GF-D8 (cell line): ENCODE data around the gene ZNF865.
"Not testable (repeated sequence)": the region's sequence is repeated elsewhere in the genome, so short reads cannot be mapped to it uniquely, and the experiment has no call there.

Experiments
- DNase-seq: peaks from one replicate; lab custom pipeline; 2025; lab: John Stamatoyannopoulos, UW

ZNF865 gene

DNA sequence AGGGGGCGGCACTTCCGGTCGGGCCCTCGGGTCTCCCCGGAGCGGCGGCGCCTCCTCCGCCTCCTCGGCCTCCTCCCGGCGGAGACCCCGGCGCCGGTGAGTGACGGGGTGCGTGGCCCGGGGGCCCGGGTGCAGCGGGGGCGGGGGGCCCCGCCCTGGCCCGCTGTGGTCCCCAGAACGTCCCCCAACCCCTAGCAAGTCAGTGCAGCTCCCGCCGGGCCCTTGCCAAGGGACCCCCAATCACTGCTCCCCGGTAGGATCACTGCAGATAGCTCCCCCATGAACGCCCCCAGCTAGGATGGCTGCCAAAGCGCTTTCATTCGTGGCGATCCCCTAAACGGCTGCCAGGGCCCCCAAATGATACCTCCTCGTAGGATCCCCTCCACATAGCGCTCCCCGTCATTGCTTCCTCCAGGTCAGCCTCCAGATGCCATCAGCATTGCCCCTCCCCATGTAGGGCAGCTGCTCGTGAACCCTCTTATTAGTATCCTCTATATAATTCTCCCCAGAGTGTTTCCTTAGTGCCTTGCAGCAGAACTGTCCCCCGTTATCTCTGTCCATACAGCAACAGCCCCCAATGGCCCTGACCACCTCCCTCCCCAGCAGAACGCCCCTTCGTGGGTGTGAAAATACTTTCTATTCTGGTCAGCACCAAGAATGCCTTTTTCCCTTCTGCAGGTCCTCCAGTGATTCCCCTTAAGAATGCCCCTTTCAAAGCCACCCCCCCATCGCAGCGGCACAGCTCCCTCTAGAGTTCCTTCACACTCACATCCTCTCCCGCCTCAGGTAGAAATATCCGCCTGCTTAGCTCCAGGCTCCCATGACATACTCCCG lies at the start of gene ZNF865:
ZNF865 (plus strand) TSS at position 11 of the 834 bp plus-strand sequence. CDS start 7,972 bp downstream, outside the sequence.
- DNase-seq, result peak; percentile 47

DNA sequence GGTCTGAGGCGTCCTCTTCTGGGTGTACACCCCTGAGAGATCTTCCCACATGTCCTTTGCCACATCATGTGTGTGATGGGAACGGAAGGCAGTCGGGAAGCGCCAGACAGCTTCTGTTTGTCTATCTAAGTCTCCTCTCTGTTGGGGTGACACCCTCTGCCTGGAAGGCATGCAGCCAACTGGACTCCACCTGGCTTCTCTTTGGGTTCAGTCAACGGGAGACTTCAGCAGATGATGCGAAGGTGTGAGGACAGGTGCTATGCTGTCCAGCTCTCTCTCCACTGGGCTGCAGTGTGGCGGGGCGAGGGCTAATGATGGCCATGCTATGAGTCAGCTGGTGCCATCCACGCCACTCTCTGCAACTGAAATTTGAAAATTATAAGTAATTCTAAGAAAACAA lies 45.8 kb upstream of the ZNF865 start:
- DNase-seq, result no peak

DNA sequence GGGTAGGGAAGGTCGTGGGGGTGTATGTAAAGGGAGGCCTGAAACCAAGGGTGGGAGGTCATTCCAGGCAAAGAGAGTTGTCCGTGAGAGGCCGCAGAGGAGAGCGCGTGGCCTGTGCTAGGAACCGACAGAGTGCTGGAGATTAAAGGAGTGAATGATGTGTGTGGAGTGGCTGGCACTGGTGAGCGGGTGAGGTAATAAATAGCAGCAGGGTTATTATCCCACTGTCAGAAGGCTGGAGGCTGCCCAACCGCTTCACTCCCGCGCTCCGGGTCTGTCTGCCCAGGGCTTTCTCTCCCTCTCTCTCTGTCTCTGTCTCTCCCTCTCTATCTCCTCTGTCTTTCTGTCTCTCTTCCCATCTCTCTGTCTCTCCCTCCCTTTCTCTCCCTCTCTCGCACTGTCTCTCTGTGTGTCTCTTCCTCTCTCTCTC lies 42.2 kb upstream of the ZNF865 start:
- DNase-seq, result no peak

DNA sequence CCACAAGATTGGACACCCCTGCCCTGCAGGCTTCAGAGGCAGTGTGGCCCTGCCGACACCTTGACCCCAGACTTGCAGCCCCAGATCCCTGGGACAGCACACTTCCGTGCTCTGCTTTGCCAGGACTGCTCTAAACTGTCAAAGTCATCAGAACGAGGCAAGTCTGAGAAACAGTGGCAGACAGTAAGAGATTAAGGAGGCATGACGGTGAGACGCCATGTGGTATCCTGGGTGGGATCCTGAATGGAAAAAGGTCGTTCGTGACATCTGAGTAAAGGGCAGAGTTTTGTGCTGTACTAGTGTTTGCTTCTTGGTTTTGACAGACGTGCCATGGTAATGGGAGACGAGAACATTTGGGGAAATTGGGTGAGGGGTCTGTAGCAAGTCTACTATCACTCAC lies 38.6 kb upstream of the ZNF865 start:
- DNase-seq, result no peak

DNA sequence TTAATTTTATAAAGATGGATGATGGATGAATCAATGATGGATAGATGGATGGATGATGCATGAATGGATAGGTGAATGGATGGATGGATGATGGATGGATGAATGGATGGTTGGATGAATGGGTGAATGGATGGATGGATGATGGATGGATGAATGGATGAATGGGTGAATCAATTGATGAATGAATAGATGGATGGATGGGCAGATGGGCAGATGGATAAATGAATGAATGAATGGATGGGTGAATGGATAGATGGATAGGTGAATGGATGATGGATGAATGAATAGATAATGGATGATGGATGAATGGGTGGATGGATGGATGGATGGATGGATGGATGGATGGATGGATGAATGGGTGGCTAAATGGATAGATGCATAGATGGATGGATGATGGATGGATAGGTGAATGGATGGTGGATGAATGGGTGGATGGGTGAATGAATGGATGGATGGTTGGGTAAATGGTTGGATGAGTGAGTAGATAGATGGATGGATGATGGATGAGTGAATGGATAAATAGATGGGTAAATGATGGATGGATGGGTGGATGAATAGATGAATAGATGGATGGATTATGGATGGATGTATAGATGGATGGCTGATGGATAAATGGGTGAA lies 37.6 kb upstream of the ZNF865 start:
- DNase-seq, result no peak

DNA sequence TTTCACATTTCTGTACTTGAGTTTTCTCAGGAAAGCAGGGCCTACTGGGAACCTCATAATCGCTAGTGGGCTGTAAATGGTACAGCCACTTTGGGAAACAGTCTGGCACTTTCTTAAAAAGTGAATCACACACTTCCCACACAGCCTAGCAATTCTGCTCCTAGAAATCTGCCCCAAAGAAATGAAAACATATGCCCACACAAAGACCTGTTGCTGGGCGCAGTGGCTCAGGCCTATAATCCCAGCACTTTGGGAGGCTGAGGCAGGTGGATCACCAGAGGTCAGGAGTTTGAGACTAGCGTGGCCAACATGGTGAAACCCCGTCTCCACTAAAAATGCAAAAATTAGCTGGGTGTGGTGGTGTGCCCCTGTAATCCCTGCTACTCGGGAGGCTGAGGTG lies 36.0 kb upstream of the ZNF865 start:
- DNase-seq, result not testable (repeated sequence)

DNA sequence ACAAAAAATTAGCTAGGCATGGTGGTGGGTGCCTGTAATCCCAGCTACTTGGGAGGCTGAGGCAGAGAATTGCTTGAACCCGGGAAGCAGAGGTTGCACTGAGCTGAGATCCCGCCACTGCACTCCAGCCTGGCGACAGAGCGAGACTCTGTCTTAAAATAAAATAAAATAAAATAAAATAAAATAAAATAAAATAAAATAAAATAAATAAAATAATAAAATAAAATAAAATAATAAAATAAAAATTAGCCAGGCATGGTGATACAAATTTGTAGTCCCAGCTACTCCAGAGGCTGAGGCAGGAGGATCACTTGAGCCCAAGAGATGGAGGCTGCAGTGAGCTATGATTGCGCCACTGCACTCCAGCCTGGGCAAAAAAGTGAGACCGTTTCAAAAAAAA lies 31.5 kb upstream of the ZNF865 start:
- DNase-seq, result not testable (repeated sequence)

DNA sequence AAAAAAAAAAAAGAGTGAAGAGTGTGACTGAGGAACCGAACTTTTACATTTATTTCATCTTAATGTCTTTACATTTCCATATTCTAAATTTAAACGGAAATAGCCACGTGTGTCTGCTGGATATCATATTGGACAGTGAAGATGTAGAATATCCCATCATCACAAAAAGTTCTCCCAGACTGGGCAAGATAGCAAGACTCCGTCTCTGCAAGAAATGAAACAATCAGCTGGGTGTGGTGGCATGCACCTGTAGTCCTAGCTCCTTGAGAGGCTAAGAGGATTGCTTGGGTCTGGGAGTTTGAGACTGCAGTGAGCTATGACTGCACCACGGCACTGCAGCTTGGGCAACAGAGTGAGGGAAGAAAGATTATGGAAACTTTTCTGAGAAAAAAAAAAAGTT lies 28.7 kb upstream of the ZNF865 start:
- no peak for DNase-seq

DNA sequence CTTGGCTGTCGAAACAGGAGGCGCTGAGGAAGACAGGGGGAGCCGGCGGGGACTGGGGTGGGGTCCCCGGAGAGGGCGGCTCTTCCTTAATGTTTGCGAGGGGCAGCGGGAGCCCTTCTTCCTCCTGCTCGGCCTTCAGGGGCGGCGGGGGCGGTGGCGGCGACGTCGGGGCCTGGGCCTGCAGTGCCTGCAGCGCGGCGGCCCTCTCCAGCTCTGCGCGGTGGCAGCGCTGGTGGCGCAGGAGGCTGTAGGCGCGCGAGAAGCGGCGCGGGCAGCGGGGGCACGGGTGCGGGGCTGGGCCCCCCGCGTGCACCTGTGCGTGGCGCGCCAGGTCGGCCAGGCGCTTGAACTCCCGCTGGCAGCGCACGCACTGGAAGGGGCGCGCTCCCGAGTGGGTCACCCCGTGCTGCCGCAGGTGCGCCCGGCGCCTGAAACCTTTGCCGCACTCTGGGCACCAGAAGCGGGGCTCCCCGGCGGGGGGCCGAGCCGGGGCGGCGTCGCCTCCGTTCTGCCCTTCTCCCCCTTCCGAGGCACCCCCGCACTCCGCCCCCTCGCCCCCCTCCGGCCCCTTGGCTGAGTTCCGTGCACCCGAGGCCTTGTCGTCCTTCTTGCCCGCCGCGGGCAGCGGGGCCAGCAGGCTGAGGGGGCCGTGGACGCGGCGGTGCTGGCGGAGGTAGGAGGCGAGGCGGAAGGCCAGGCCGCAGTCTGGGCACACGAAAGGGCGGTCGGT lies 27.3 kb upstream of the ZNF865 start:
- DNase-seq, result no peak

DNA sequence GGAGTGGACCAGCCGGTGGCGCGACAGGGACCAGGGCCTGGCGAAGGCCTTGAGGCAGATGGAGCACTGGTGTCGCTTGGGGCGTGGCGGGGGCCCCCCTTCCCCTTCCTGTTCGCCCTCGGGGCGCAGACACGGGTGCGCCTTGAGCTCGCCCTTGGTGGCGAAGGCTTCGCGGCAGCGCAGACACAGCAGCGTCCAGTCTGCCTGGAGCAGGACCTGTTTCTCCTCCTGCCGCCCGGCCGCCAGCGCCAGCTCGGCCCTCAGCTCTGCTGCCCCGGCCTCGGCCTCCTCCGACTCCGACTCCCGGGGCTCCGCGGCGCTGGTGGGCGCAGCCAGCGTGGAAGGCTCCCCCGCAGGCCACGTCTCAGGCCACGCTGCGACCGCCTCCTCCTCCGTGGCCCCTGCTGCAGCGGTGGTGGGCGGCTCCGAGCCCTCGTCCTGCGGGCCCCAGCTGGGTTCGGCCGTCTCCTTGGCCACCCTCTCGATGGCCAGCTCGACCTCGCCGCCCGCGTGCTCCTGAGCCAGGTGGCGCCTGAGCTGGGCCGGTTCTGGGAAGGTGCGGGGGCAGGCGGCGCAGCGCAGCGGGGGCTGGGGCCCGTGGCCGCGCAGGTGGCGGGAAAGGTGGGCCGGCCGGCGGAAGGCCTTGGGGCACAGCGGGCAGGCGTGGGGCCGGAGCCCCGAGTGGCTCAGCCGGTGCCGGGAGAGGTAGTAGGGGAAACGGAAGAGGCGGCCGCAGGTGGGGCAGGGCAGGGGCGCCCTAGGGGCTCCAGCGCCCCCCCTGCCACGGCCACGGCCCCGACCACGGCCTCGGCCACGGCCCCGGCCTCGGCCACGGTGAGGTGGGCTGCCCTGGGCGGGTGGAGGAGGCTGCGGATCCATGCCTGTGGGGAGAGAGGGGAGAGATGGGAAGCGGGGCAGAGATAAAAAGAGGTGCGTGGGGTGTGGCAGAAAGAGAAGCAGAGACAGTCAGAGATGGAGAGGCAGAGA lies 26.4 kb upstream of the ZNF865 start:
- DNase-seq, result no peak

DNA sequence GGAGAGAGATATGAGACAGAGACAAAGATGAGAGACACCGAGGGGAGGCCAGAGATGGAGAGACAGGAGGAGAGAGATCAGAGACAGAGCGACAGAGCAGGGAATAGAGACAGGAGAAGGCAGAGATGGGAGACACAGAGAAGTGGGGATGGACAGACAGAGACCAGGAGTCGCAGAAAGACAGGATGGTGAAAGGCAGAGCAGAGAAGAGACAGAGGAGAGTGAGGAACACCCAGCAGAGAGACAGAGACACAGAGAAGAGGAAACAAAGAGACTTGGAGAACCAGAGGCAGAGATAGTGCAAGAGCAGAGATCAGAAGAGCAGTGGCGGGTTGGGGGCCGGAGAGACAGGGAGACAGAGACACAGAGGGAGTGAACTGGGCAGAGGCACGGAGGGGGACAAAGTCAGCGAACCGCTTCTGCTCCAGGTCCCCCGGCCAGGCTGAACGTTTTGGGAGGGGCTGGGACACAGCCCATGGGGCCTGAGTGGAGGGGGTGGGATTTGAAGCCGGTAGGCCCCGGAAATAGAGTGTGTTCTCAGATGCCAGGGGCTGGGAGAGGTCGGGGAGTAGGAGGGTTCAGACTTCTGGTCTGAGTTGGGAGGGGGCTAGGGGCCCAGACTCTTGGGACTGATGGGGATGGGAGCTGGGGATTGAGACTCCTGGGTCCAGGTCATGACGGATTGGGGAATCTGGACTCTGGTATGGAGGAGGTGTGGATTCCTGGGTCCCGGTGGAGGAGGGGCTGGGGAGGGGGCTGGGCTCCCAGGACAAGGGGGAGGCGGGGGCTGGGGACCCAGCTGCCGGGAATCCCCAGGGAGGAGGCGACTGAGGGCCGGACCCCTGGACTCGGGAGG lies 25.5 kb upstream of the ZNF865 start:
- DNase-seq, result no peak

DNA sequence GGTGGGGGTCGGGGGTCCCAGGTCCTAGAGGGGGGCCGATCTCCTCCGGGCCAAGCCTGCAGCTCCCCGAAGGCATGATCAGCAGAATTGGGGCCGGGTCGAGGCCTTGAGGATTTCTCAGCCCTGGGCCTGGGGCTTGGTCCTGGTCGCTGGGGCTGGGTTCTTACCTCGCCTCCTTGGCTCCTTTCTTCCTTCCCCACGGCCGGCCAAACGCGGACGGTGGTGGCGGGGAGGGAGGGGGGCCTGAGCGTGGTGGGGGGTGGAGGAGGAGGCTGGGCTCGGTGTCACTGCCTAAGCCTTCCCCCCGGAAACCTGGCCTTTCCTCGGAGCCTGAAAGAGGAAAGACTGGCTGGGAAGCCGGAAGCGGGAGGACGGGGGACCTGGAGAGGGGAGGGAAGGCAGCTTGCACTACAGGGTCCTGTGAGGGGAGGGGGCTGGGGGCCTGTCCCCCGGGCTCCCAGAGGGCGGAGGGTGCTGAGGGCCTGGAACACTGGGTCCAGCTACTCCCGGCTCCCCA lies 24.8 kb upstream of the ZNF865 start, which contains the start of gene ZNF579:
ZNF579 (minus strand) TSS at position 221 of the 517 bp plus-strand sequence. CDS start 1,209 bp downstream, outside the sequence.
- peak; percentile 64 for DNase-seq

DNA sequence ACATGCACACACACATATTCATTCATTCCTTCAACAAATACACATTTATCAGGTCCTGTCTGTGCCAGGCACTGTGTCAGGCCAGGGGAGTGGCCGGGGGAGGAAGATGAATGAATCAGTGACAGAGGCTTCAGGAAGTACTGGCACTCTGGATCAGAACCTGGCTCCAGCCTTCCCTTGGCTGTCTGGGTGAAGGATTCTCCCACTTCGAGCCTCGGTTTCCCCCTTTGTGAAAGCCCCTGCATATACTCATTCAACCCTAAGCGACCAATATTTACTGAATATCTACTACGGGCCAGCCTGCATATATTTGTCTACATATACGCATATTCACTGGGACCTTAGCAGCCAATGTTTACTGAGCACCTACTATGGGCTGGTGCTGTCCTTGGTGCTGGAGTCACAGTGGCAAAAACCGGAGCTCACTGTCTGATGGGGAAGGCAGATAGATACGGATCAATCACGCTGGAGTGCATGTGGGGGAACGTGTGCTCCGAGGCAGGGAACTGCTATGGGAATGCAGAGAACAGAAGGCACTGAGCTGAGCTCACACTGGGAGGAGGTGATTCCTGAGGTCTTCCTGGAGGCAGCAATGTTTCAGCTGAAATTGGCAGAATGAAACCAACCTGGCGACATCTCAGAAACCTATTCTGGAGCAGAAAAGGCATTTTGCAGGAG lies 24.2 kb upstream of the ZNF865 start:
- DNase-seq, result no peak

DNA sequence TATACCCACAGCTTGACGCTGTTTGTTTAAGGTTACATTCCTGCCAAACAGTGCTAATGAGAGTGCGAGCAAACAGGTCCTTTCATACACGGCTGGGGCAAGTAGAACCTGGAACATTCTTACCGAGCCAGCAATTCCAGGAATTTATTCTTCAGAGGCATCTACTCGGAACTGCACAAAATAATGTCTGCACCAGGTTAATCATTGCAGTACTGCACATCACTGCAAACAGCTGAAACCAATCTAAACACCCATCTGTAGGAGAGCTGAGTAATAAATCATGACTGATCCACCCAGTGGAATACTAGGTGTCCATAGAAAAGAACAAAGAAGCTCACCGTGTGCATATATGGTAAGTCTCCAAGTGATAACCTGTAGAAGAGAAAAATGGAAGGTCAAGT lies 23.6 kb upstream of the ZNF865 start:
- no peak for DNase-seq

DNA sequence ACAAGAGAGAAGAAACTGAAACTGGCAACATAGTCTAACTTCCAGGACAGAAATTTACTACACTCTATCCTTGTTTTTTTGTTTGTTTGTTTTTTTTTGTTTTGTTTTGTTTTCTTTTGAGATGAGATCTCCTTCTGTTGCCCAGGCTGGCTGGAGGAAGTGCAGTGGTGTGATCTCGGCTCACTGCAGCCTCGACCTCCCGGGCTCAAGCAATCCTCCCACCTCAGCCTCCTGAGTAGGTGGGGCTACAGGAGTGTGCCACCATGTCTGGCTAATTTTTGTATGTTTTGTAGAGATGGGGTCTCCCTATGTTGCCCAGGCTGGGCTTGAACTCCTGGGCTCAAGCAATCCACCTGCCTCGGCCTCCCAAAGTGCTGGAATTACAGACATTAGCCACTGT lies 23.2 kb upstream of the ZNF865 start:
- not testable (repeated sequence) for DNase-seq

DNA sequence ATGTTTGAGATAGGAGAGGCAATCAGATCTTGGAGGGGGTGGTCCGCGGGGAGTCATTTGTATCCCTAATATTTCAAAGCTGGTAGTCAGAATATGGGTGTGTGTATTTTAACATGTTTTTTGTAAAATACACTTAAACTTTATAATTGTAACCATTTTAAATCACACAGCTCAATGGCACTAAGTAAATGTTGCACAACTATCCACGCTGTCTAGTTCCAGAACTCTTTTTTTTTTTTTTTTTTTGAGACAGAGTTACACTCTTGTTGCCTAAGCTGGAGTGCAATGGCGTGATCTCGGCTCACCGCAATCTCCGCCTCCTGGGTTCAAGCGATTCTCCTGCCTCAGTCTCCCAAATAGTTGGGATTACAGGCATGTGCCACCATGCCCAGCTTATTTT lies 21.6 kb upstream of the ZNF865 start:
- not testable (repeated sequence) for DNase-seq

DNA sequence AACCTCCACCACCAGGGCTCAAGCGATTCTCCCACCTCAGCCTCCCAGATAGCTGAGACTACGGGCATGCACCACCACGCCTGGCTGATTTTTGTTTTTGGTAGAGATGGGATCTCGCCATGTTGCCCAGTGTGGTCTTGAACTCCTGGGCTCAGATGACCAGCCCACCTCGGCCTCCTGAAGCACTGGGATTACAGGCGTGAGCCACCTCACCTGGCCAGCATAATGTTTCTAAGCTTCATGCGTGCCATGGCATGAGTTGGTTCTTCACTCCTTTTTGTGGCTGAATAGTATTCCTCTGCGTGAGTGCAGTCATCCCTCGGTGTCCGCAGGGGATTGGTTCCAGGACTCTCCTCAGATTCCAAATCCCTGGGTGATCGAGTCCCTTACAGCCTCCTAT lies 20.6 kb upstream of the ZNF865 start:
- no peak for DNase-seq

DNA sequence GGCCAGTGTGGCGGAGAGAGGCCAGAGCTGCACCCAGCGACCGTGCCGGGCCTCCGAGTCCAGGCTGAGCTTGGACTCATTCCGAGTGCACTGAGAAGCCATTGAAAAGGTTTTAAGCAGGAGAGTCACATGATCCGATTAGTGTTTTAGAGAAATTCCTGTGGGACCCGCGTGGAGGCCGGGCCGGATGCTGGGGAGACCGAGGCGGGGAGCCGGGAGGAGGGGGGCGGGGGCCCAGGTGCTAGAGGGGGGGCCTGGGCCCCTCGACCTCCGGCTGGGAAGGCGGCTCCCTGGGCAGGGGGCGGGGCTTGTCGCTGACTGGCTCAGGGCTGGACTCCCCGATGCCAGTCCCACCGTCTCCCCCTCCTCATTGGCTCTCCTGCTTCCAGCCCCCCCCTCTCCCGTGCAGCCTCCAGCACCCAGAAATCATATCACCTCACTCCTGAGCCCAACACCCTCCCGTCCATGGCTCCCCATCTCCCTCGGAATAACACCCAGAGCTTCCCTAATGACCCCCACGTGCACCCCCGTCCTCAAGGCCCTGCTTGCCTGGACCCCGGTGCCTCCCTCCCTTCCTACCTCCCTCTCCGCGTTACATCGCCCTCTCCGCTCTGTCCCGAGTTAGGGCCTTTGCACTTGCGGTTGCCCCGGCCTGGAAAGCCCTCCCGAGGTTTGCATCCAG lies 19.6 kb upstream of the ZNF865 start:
- no peak for DNase-seq
